Stomach smooth muscle (tissue), 2 donors: Measurements from ENCODE around the gene MOSMO.

Experiments
- H3K27ac ChIP-seq: one replicate; pipeline ENCODE4 v1.7.0; 2013; ENCODE audit warnings: mild to moderate bottlenecking, low read length, inconsistent platforms
- H3K27me3 ChIP-seq, 2 donors: one replicate each; pipeline ENCODE4 v1.7.0; 2013; ENCODE audit warnings: low read length in 2 of 2; ENCODE audit not compliant: insufficient read depth in 2 of 2, control insufficient read depth in 1 of 2
- H3K36me3 ChIP-seq, 2 donors: one replicate each; pipeline ENCODE4 v1.7.0; 2013; ENCODE audit warnings: low read length in 2 of 2; ENCODE audit not compliant: control insufficient read depth in 2 of 2, insufficient read depth in 2 of 2
- H3K4me1 ChIP-seq: one replicate; pipeline ENCODE4 v1.7.0; 2013; ENCODE audit warnings: low read length; ENCODE audit not compliant: control insufficient read depth, insufficient read depth
- H3K4me3 ChIP-seq, 2 donors: one replicate each; pipeline ENCODE4 v1.7.0; 2013; ENCODE audit warnings: low read length in 2 of 2
- H3K9ac ChIP-seq, 2 donors: one replicate each; pipeline ENCODE4 v1.7.0; 2013; ENCODE audit warnings: low read length in 2 of 2, mild to moderate bottlenecking in 1 of 2
- H3K9me3 ChIP-seq, 2 donors: one replicate each; pipeline ENCODE4 v1.7.0; 2013; ENCODE audit warnings: low read length in 2 of 2; ENCODE audit not compliant: control insufficient read depth in 2 of 2
- donor health status: healthy.
- donor health status: Pancreatic carcinoma.

Gene MOSMO

GRCh38 chr16:22071331-22071910, 63.5 kb downstream of the MOSMO start:
- Histone ChIP-seq H3K9me3 (no peaks in the 10 kb centered on the region), H3K36me3 (peaks cover 0 to 3% of the 10 kb centered on the region in 2 donors), H3K27me3 (no peaks in the 10 kb centered on the region), H3K4me1 (peaks cover 3% of the 10 kb centered on the region), H3K4me3 (no peak overlapping the region), H3K27ac (no peak overlapping the region), H3K9ac (no peak overlapping the region)

- Histone ChIP-seq H3K4me3 (no peak overlapping the region), H3K27me3 (no peaks in the 10 kb centered on the region), H3K4me1 (peaks cover 3% of the 10 kb centered on the region), H3K9ac (no peak overlapping the region), H3K27ac (no peak overlapping the region), H3K9me3 (no peaks in the 10 kb centered on the region), H3K36me3 (peaks cover 0 to 3% of the 10 kb centered on the region in 2 donors)
These were observed 65.4 kb downstream of the MOSMO start for GRCh38 chr16:22073350-22073749.

GRCh38 chr16:22075043-22075757, 67.3 kb downstream of the MOSMO start:
- Histone ChIP-seq H3K9me3 (no peaks in the 10 kb centered on the region), H3K27ac (no peak overlapping the region), H3K9ac (no peak overlapping the region), H3K36me3 (peaks cover 0 to 6% of the 10 kb centered on the region in 2 donors), H3K4me3 (no peak overlapping the region), H3K27me3 (no peaks in the 10 kb centered on the region), H3K4me1 (peaks cover 3% of the 10 kb centered on the region)

GRCh38 chr16:22075776-22076175, 67.9 kb downstream of the MOSMO start:
- H3K4me1 ChIP-seq: no peaks in the 10 kb centered on the region
- no peak overlapping the region for H3K4me3 ChIP-seq
- peaks cover 0 to 6% of the 10 kb centered on the region in 2 donors for H3K36me3 ChIP-seq
- H3K9me3 ChIP-seq: no peaks in the 10 kb centered on the region
- H3K9ac ChIP-seq: no peak overlapping the region
- no peaks in the 10 kb centered on the region for H3K27me3 ChIP-seq
- no peak overlapping the region for H3K27ac ChIP-seq

- H3K4me3 ChIP-seq: no peak overlapping the region
- no peaks in the 10 kb centered on the region for H3K9me3 ChIP-seq
- H3K4me1 ChIP-seq: no peaks in the 10 kb centered on the region
- peaks cover 0 to 6% of the 10 kb centered on the region in 2 donors for H3K36me3 ChIP-seq
- H3K27me3 ChIP-seq: no peaks in the 10 kb centered on the region
- H3K27ac ChIP-seq: no peak overlapping the region
- H3K9ac ChIP-seq: no peak overlapping the region
These were observed 69.9 kb downstream of the MOSMO start for GRCh38 chr16:22077700-22078313.

GRCh38 chr16:22078656-22079055, 70.7 kb downstream of the MOSMO start:
- no peaks in the 10 kb centered on the region for H3K9me3 ChIP-seq
- no peaks in the 10 kb centered on the region for H3K4me1 ChIP-seq
- no peak overlapping the region for H3K4me3 ChIP-seq
- H3K27me3 ChIP-seq: no peaks in the 10 kb centered on the region
- H3K27ac ChIP-seq: no peak overlapping the region
- H3K36me3 ChIP-seq: peaks cover 0 to 6% of the 10 kb centered on the region in 2 donors
- no peak overlapping the region for H3K9ac ChIP-seq

- H3K36me3 ChIP-seq: peaks cover 0 to 5% of the 10 kb centered on the region in 2 donors
- H3K9me3 ChIP-seq: no peaks in the 10 kb centered on the region
These were observed 73.1 kb downstream of the MOSMO start for GRCh38 chr16:22081050-22081449.

GRCh38 chr16:22086440-22086839, 78.5 kb downstream of the MOSMO start:
- Histone ChIP-seq H3K27me3 (no peaks in the 10 kb centered on the region), H3K36me3 (peaks cover 0 to 2% of the 10 kb centered on the region in 2 donors), H3K4me1 (no peaks in the 10 kb centered on the region), H3K9ac (no peak overlapping the region), H3K4me3 (no peak overlapping the region), H3K27ac (no peak overlapping the region), H3K9me3 (no peaks in the 10 kb centered on the region)

More at GRCh38 chr16:22081050-22081449, 73.1 kb downstream of the MOSMO start:
- Histone ChIP-seq H3K9ac (no peak overlapping the region), H3K27ac (no peak overlapping the region), H3K27me3 (no peaks in the 10 kb centered on the region), H3K4me1 (no peaks in the 10 kb centered on the region), H3K4me3 (no peak overlapping the region)

- Histone ChIP-seq H3K27ac (no peak overlapping the region), H3K4me3 (no peak overlapping the region), H3K36me3 (peaks cover 0 to 2% of the 10 kb centered on the region in 2 donors), H3K9ac (no peak overlapping the region), H3K9me3 (no peaks in the 10 kb centered on the region), H3K27me3 (no peaks in the 10 kb centered on the region), H3K4me1 (no peaks in the 10 kb centered on the region)
These were observed 80.7 kb downstream of the MOSMO start for GRCh38 chr16:22088642-22089041.

- Histone ChIP-seq H3K27ac (no peak overlapping the region), H3K4me3 (no peak overlapping the region), H3K27me3 (no peaks in the 10 kb centered on the region), H3K9ac (no peak overlapping the region), H3K4me1 (no peaks in the 10 kb centered on the region), H3K36me3 (peaks cover 0 to 2% of the 10 kb centered on the region in 2 donors), H3K9me3 (no peaks in the 10 kb centered on the region)
These were observed 82.0 kb downstream of the MOSMO start for GRCh38 chr16:22089910-22090309.

GRCh38 chr16:22091721-22092120, 83.8 kb downstream of the MOSMO start:
- peaks cover 0 to 2% of the 10 kb centered on the region in 2 donors for H3K36me3 ChIP-seq
- no peaks in the 10 kb centered on the region for H3K9me3 ChIP-seq
- peaks cover 0 to 4% of the 10 kb centered on the region in 2 donors for H3K27me3 ChIP-seq
- H3K4me3 ChIP-seq: no peak overlapping the region
- no peak overlapping the region for H3K27ac ChIP-seq
- H3K9ac ChIP-seq: no peak overlapping the region
- no peaks in the 10 kb centered on the region for H3K4me1 ChIP-seq
